GM18951 (cell line): ENCODE measurements around the gene ATAD5.
A peak's percentile ranks its signal among the peaks of the same experiment; 100 is the strongest.

ENCODE experiments used
- POLR2A ChIP-seq: IDR thresholded peaks from 4 replicates; pipeline ENCODE4 v1.6.1; 2011; ENCODE audit warnings: mild to moderate bottlenecking; ENCODE audit not compliant: insufficient read length, insufficient read depth; ENCODE audit errors: extremely low read depth
- in situ Hi-C: fragments of 300-500 bp; cut with MboI; formaldehyde crosslinking; loops from one replicate; pipeline ENCODE4 v1.12.0; 2022; ENCODE audit warnings: low sequenced_read_pairs, mixed read lengths, inconsistent platforms; ENCODE audit not compliant: unreplicated experiment

The ATAD5 gene

GRCh38 chr17:30831663-30832437, at the start of gene ATAD5:
ATAD5 (plus strand) TSS chr17:30831966; CDS start chr17:30832348, 382 bp downstream.
- peak; percentile 80 for TF ChIP-seq POLR2A
- in situ Hi-C loops: no loop called here

GRCh38 chr17:30782206-30782605, 49.6 kb upstream of the ATAD5 start:
- no peak for TF ChIP-seq POLR2A
- in situ Hi-C loops: no loop called here

DNA sequence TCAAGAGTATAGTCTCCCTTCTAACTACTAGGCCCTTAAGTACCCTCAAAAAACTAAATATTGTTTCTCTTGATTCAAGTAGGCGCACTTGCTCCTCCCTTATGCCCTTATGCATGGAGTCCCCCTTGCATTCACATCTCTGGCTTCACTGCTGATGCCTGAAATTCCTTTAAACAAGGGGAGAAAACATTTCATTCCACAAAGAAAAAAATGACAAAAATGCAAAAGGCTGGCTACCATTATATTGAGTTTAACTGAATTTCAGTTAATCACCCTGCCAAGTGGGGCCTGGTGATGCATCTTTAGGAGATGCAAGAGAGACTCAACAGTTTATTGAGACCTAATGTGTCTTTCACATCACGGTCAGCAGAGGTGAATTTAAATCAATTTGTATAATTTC, 42.8 kb upstream of the ATAD5 start:
- in situ Hi-C loops: no loop called here
- no peak for TF ChIP-seq POLR2A

- in situ Hi-C loops: no loop called here
- TF ChIP-seq POLR2A: no peak
Observed at GRCh38 chr17:30790279-30790678, 41.5 kb upstream of the ATAD5 start.

- no peak for TF ChIP-seq POLR2A
- in situ Hi-C loops: no loop called here
Observed at GRCh38 chr17:30793282-30793977, 38.3 kb upstream of the ATAD5 start.

- in situ Hi-C loops: no loop called here
- TF ChIP-seq POLR2A: no peak
Observed at GRCh38 chr17:30794372-30794771, 37.4 kb upstream of the ATAD5 start.

DNA sequence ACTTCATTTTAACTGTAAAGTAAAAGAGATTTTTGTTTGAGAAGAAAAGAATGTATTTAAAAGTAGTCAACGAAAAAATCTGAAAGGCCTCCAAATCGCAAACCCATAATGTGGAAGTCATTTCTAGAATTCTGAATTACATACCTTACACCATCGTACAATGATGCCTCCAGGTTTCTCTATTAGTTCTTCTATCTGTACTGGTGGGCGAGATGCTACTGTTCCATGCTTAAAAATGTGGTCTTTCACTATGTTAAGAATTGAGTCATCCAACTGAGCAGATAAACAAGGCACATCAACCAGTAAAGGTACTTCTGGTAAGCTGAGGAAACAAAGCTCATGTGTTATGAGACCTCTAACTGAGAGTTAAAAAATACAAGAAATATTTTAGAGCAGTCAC, 35.8 kb upstream of the ATAD5 start:
- TF ChIP-seq POLR2A: no peak
- in situ Hi-C loops: no loop called here

DNA sequence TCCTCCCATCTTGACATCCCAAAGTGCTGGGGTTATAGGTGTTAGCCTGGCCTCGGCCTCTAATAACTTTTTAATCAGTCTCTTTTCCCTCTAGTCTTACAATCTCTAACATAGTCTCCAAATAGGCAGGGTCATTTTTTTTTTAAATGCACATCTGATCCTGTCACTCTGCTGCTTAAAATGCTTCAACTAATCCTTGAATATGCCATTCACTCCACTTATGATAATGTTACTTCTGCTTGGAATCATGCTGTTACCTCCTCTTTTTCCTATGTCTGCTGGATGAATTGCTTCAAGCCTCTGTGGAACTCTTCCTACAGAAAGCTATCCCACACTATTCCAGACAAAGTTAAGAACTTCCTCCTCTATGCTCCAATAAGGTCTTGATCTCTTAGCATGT, 30.1 kb upstream of the ATAD5 start:
- in situ Hi-C loops: no loop called here
- TF ChIP-seq POLR2A: no peak

DNA sequence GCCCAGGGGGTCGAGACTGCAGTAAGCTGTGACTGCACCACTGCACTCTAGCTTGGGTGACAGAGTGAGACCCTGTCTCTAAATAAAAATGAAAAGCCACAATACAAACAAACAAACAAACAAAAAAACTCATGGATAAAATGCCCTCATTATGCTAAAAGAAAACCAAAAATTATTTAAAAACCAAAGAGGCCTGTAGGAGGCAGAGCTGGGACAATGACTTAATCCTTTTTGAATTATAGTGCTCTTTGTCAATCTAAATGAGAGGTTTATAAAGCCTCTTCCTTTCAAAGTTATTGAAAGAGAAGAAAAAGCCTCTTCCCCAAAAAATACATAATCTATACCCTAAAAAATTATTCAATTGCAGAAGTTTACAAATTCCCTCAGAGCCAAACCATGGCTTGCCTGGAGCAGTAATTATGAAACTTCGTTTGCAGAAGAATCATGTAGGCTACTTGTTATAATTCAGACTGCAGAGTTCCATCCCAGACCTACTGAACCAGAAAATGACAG, 25.8 kb upstream of the ATAD5 start:
- in situ Hi-C loops: no loop called here
- TF ChIP-seq POLR2A: no peak

- no peak for TF ChIP-seq POLR2A
Observed at GRCh38 chr17:30807896-30808295, 23.9 kb upstream of the ATAD5 start.

DNA sequence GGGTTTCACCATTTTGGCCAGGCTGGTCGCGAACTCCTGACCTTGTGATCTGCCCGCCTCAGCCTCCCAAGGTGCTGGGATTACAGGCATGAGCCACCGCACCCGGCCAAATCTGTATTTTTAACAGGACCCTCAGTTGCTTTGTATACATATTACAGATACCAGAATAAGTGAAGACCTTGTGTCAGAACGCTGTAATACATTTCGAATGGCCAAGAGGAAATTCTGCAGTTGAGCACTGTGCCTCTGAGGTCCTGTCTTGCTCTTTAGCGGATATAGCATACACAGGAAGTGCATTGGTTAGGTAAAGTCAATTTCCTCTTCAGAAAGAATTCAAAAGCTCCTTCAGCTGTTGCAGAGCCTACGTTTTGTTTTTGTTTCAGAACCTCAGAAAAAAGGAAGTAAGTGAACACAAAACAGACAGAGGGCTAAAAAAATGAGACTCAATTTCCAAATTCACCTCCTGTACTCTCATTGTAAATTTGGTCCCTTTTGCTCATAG, 22.9 kb upstream of the ATAD5 start:
- in situ Hi-C loops: no loop called here
- no peak for TF ChIP-seq POLR2A

More at GRCh38 chr17:30807896-30808295, 23.9 kb upstream of the ATAD5 start:
- in situ Hi-C loops: no loop called here

GRCh38 chr17:30809867-30810266, 21.9 kb upstream of the ATAD5 start:
- in situ Hi-C loops: no loop called here
- TF ChIP-seq POLR2A: no peak
